ENCODE data around the gene CFAP57. TPM values are rescaled to one million over a fixed set of nuclear protein-coding genes. Genes with fewer than 3 reads are reported as not detected.

CFAP57 gene
- total and polyA plus RNA-seq, 9 of the 15 experiments (the other 6 are each of a cell fraction or from before 2014, with no cell fraction given), result 0.04 to 0.22 (median 0.07) TPM; not detected in 3

DNA sequence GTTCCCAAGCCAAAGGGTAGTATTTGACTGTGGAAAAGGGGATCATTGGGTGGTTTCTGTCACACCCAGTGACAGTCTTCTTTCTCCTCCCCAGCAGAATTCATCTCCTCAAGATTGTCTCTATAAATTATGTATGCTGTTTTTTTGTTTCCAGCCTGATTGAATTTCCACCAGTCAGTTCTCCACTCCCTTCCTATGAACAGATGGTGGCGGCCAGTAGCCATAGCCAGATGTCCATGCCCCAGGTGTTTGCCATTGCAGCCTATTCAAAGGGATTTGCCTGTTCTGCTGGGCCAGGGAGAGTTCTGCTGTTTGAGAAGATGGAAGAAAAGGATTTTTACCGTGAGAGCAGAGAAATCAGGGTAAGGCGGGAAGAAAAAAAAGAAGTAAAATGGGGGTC is 12.9 kb downstream of the CFAP57 start:
- Histone ChIP-seq H3K4me3 (no peak overlapping the region), H3K9me3 (replicated peaks; ENCODE audit: control insufficient read depth, insufficient read depth, low read depth, low read length) (no peaks in the 10 kb centered on the region), H3K27me3 (ENCODE audit: control insufficient read depth in 2 of 2, insufficient read depth in 2 of 2, low read length in 2 of 2) (peaks cover 19 to 38% of the 10 kb centered on the region in 2 experiments), H3K27ac (ENCODE audit: extremely low read depth, low read depth, low read length) (no peak overlapping the region), H3K36me3 (ENCODE audit: control insufficient read depth, insufficient read depth, low read length) (no peaks in the 10 kb centered on the region), H3K79me2 (ENCODE audit: control insufficient read depth, insufficient read depth, low read length) (no peaks in the 10 kb centered on the region), H2AFZ (ENCODE audit: low read depth, low read length) (no peak overlapping the region), H3K4me1 (replicated peaks in 1 of 2; ENCODE audit: control insufficient read depth in 2 of 2, insufficient read depth in 2 of 2, low read length in 2 of 2) (no peaks in the 10 kb centered on the region), H3K9me1 (ENCODE audit: control insufficient read depth, insufficient read depth, low read length) (no peaks in the 10 kb centered on the region), H3K9ac (ENCODE audit: insufficient read depth in 1 of 2, low read depth in 2 of 2, low read length in 2 of 2) (no peak overlapping the region), H3K4me2 (ENCODE audit: insufficient read depth, low read length) (no peak overlapping the region), H4K20me1 (replicated peaks; ENCODE audit: control insufficient read depth, insufficient read depth, low read length) (no peaks in the 10 kb centered on the region)
- ATAC-seq, result no peak
- TF ChIP-seq RUNX1 (IDR thresholded peaks at IDR 0.05; ENCODE audit: low read depth) (no peak), TAF15 (IDR thresholded peaks at IDR 0.05; ENCODE audit: low read depth, low read length) (no peak), KLF6 (CRISPR knock-in tag; IDR thresholded peaks at IDR 0.05; ENCODE audit: borderline replicate concordance) (no peak)
- TF ChIP-seq, protein P1, sequence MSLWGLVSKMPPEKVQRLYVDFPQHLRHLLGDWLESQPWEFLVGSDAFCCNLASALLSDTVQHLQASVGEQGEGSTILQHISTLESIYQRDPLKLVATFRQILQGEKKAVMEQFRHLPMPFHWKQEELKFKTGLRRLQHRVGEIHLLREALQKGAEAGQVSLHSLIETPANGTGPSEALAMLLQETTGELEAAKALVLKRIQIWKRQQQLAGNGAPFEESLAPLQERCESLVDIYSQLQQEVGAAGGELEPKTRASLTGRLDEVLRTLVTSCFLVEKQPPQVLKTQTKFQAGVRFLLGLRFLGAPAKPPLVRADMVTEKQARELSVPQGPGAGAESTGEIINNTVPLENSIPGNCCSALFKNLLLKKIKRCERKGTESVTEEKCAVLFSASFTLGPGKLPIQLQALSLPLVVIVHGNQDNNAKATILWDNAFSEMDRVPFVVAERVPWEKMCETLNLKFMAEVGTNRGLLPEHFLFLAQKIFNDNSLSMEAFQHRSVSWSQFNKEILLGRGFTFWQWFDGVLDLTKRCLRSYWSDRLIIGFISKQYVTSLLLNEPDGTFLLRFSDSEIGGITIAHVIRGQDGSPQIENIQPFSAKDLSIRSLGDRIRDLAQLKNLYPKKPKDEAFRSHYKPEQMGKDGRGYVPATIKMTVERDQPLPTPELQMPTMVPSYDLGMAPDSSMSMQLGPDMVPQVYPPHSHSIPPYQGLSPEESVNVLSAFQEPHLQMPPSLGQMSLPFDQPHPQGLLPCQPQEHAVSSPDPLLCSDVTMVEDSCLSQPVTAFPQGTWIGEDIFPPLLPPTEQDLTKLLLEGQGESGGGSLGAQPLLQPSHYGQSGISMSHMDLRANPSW (CRISPR knock-in tag; IDR thresholded peaks at IDR 0.05), result no peak
- ChIA-PET POLR2A (interaction anchor here (0.8 kb wide), 1 partner anchor 41 kb away, joined by 3 read pairs; no protein-coding TSS in a partner anchor), CTCF (ENCODE audit: low intra/inter-chr PET ratio) (no interaction called here)
- in situ Hi-C loops (cut with MboI) (no loop called here), intact Hi-C loops (cut with micrococcal nuclease) (no loop called here)
- no peak for DNase-seq (ENCODE audit: extremely low read depth in 1 of 4, low spot score in 3 of 4)
- no TSS peak for BruUV-seq (replicated peaks)
- no peak for FAIRE-seq
- 5% methylated on average over 3 of the region's 3 CpGs for WGBS (ENCODE audit: insufficient coverage, low coverage, missing lambda C conversion rate)

All from K562 (cell line).